Activated CD4-positive, alpha-beta T cell treated with anti-CD3 and anti-CD28 coated beads for 48 hours (primary cell): Measurements from ENCODE around the gene VPS35L.
"Not testable (repeated sequence)": the region's sequence is repeated elsewhere in the genome, so short reads cannot be mapped to it uniquely, and the experiment has no call there.

Experiments used
- DNase-seq: peaks from one replicate; pipeline ENCODE4 v3.0.0-alpha.2; 2020

The VPS35L gene

DNA sequence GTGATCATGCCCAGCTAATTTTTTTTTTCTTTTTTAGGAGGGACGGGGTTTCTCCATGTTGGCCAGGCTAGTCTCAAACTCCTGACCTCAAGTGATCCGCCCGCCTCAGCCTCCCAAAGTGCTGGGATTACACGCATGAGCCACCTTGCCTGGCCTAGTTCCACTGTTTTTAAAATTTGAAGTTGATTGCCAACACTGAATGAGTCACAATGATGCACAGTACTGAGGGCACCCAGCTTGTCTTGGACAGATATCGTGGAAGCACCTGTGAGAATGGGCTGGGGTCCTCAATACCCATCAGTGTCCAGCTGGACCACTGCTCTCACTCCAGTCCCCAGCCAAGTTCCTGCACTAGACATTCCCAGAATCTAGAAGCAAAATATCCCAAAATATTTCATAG, 160.1 kb downstream of the VPS35L start:
- no peak for DNase-seq

DNA sequence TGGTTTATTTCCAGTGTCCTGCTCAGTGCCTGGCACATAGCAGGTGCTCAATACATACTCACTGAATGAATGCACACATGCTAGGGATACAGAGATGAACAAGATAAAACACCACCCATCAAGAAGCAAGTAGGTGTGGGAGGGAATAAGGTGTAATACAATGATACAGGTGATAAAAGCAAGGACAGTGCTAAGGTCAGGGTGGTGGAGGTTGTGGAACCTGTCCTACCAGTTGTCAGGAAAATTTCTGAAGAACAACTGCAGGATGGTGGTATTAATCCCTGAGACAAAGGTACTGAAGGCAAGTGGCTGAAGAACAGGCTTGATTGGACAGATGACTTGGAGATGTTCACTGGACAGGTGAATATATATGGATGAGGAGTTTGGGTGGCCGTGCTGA, 160.7 kb downstream of the VPS35L start:
- no peak for DNase-seq

DNA sequence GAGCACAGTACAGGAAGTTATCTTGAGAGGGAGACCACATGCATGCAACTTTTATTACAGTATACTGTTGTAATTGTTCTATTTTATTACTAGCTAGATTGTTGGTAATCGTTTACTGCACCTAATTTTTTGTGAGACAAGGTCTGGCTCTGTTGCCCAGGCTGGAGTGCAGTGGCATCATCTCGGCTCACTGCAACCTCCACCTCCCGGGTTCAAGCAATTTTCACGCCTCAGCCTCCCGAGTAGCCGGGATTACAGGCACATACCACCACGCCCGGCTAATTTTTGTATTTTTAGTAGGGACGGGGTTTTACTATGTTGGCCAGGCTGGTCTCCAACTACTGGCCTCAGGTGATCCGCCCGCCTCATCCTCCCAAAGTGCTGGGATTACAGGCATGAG, 161.2 kb downstream of the VPS35L start:
- DNase-seq = not testable (repeated sequence)

DNA sequence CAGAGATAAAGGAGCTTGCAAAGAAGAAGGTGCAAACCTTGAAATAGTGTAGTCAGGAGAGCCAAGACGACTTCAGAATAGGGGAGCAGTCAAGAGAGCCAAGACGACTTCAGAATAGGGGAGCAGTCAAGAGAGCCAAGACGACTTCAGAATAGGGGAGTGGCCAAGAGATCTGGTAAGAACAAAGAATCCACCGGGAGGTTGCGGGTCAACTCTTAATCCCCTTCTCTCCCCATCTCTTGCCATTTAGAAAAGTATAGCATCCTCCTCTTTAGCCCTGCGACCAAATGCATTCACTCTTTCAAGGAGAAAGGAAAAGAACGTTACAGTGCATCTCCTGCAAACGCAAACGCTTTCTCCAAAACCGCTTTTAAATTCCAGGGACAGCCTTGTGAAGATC, 161.8 kb downstream of the VPS35L start:
- DNase-seq = no peak

DNA sequence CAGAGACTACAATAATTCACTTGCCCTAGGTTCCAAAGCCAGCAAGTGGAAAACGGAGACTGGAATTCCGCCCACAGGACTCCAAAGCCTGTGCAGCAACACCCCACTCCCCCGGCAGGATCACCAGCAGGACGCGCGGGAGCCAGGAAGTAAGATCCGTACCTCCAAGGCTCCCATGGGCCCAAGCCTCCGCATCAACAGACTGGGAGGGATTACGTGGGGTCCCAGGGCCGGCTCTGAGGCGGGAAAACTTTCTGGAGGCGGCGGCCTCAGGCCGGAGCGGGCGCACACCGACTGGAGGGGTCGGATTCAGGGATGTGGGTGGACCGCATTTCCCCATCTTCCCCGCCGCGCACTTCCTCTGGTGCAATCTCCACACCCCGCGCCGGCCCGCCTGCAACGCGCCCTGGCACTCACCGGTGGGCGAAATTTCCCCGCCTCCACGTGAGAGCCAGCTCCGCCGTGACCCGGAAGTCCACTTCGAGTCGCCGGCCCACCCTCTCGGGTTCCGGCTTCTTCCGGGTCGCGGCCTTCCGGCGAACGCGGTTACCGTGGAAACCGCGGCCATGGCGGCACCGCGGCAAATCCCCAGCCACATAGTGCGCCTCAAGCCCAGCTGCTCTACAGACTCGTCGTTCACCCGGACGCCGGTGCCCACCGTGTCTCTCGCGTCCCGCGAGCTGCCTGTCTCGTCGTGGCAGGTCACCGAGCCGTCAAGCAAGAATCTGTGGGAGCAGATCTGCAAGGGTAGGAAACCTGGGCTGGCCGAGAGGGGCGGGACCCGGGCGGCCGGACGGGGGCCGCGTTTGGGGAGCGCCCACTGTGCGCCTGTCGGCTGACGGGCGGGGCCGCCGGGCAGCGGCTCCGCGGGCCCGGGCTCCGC, 162.5 kb downstream of the VPS35L start, which contains the start of the genes IQCK and KNOP1:
TSS of gene IQCK (plus strand) at position 531 of the 883 bp plus-strand sequence. CDS start at position 567, 36 bp downstream.
TSS of gene KNOP1 (minus strand) at position 487 of the 883 bp plus-strand sequence. CDS start 3,192 bp downstream, outside the sequence.
- peak; percentile 92 for DNase-seq

DNA sequence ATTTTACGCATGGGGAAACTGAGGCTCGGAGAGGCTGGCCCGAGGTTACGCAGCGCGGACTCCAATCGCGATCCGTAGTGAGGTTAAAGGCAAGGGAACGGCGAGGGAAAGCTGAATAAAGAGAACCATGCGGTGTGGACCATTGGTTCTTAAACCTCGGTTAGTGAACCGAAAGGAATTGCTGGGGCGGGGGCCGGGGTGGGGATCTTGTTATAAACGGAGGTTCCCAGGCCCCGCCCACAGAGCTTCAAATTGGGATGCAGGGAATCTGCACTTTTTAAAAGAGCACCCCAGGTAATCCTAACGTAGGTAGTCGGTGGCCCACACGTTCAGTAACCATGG, 163.1 kb downstream of the VPS35L start:
- no peak for DNase-seq

DNA sequence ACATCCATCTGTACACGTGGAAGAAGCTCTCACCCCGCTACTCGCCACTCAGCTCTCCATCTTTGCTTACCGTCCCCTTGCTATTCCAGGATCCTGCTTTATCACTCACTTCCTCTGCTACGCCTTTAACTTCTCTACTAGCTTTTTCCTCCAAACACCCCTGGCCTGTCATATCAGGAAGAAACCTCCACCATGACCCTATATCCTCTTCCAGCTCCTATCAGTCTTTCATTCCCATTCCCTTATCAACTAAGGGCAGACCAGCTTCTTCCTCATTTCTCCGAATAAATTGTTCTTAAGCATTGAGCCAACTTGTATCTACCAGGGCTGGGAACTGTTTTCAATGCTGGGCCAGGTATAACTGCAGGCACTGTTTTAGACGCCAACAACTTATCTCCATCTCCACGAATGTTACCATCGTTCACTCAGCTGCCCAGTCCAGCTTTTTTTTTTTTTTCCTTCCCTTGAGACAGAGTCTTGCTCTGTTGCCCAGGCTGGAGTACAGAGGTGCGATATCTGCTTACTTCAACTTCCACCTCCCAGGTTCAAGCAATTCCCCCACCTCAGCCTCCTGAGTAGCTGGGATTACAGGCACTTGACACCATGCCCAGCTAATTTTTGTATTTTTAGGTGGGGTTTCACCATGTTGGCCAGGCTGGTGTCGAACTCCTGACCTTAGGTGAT, 166.9 kb downstream of the VPS35L start:
- no peak for DNase-seq

DNA sequence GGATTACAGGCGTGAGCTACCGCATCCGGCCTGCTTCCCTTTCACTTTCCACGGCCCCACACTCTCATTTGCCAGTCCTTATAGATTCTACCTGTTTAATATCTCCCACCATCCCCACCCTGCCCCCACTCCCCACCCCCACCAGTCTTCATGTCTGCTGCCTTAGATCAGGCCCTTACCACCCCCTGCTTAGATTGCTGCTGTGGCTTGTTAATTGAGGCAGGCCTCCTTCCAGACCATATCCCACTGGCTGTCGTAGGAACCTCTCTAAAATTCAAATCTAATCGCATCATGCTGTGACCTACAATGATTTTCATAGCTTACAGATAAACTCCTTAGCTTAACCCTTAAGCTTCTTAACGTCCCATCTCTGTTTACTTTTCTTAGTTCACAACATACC, 167.5 kb downstream of the VPS35L start:
- DNase-seq = no peak

DNA sequence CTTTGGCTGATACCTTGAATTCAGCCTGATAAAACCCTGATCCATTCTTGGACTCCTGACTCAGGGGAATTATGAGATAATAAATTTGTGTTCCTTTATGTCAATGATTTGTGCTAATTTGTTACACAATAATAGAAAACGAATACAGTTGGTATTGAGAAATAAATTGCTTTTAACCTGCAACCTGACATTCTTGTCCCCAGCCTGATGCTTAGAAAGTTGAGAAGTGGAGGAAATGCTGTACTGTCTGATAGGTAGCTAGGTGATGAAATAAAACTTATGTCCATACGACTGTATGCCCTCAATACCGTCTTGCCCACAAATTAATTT, 173.1 kb downstream of the VPS35L start:
- DNase-seq = no peak

DNA sequence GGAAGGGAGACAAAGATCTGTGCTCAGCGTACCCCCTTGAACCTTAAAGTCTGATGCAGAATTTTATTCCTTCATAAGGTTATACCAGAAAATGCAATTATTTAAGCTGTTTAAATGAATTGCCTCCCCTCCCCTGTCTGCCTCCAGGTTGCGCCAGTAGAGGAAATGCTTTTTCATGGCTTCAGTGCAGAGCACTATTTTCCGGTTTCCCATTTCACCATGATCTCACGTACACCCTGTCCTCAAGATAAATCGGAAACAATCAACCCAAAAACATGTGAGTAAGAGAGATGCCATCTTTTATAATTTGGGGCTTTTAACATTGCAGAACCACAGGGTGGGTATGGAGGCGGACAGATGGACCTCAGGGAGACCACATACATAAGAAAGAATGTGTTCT, 178.0 kb downstream of the VPS35L start:
- no peak for DNase-seq

DNA sequence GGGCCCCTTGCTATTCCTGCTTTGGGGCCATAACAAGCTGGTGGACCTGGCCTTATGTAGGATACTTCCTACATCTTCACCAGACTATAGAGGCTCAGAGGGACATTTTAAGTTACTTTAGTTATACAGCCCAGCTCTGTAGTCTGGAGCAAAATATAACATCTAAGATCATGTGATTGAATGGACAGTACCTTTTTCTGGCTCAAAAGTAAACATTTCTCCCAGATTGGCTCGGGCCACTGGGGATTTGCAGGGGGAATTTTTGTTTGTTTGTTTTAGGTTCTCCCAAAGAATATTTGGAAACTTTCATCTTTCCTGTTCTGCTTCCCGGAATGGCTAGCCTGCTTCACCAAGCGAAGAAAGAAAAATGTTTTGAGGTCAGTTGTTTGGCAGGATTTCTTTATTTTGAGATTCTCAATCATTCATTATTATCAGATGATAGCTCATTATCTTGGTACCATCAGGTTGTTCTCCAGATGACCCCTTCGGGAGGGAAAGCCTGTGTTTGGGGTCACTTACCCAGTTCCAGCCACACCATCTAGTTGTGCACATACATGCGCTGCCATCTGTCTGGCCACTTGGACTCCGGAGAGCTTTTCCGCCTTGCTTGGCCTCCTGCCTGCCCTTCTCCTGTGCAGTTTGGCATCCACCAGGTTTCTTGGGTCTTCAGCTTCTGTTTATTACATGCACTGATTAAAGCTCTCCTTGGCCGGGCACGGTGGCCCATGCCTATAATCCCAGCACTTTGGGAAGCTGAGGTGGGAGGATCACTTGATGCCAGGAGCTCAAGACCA, 179.8 kb downstream of the VPS35L start:
- no peak for DNase-seq

DNA sequence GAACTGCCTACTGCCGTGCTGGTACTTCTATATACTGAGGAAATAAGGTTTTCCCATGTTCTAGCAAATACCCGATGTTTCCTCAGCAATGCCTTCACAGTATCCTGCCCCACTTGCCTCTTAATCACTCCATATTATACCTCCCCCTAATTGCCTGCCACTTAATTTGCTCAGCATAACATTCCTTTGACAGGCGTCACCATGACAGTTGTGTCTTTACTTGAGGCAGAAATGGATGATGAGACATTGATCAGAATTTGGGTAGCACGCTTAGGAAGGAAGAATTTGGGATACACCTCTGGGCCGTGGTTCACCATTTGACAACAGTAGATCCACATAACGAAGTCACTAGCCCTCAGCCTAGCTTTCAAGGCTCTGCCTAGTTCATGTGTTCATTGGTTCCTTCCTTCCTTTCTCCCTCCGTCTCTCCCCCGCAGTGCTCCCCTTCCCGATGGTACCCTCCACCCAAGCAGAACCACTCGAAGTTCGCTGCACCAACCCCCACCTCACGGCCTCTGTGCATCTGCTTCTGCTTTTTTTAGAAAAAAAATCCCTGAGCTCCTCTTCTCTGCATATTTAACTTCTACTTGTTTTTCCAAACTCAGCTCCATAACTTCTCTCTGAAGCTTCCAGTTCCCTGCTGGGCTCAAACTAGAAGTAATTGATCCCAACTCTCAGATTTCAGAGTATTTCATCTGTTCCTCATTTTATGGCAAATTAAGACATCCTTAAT, 182.0 kb downstream of the VPS35L start:
- DNase-seq = no peak

DNA sequence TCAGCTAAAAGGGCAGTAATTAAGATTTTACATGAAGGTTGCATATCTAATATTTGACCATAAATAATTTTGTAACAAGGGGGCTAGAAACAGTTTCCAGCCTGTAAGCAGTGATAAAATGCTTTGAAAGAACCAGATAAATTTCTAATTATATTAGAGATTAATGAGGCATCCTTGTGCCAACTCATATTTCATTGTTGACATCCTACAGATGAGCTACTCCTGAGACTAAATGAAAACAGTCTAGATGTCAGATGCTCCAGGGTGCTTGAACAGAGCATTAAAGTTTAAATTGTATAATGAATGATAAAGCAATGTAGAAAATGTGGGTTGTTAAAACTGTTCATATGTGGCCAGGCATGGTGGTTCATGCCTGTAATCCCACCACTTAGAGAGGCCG, 185.9 kb downstream of the VPS35L start:
- DNase-seq = no peak

DNA sequence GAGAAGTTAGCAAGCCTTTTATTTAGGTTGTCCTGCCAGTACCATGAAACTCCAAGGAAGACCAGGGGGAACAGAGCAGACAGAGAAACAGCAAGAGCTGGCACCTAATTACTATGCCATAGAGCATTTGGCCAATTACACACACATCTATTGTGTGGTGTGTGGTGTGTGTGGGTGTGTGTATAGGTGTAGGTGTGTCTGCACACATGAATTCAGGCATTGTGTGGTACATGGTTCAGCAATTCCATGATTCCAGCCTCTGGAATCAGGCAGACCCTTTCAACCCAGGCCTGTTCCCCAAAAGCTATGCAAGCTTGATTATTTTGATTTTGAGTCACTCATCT, 188.3 kb downstream of the VPS35L start:
- DNase-seq = no peak

DNA sequence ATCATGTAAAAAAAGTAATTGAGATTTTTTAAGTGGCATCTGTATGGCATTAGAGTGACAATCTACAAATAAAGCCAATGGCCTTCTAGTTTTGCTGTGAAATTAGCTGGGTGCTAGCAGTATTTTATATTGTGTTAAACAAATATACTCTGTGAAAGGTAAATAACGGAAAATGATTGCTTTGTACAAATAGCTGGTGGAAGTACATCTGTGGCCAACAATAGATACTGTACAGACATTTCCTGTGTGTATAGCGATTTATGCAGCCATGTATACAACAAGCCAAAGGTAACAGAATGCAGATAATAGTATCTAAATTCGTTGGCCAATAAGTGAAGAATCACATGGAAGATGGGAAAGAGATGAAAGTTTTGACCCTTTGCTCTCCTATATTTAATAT, 189.2 kb downstream of the VPS35L start:
- no peak for DNase-seq

DNA sequence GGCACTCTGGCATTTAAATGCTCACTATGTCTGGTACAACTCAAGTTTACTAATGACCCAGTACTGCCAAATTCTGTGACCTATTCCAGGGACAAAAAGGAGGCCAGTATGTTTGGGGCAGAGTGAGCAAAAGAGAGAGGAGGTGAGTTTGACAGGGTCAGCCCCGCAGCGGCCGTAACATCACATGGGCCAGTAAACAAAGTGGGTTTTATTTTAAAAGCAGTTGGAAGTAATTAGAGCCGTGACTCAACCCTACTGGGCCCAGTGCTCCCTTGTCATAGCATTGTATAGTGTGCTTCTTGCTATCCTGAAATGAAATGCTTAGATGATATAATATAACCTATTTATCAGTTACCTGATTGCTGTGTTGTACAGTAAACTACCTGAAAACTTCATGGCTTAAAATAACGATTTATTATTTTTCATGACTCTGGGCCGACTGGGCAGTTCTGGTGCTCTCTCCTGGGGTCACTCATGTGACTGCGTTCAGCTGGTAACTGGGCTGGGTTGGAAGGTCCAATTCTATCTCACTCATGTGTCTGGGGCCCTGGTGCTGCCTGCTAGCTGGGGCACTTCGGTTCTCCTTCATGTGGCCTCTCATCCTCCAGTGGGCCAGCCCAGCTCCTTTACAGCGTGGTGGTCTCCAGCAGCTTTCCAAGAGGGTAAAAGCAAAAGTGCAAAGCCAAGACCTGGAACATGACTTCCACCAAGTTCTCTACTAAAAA, 189.9 kb downstream of the VPS35L start:
- DNase-seq = no peak

DNA sequence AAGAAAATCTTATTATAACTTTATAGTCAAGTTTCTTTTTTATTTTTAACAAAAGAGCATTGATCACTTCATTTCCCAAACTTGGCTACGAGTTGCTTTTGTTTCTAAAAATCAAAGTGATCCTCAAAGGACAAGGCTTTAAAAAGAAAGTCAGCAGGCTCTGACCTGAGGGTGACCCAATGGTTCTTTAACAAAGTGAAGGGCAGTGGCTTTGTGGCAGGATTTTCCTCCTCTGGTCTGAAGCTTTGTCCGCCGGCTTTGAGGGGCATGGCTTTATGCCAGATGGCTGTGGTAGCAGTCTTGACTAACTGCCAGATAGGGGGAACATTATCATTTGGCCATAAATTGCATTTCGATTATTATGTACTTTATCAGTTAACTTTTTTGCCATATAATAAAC, 191.1 kb downstream of the VPS35L start:
- DNase-seq = no peak

DNA sequence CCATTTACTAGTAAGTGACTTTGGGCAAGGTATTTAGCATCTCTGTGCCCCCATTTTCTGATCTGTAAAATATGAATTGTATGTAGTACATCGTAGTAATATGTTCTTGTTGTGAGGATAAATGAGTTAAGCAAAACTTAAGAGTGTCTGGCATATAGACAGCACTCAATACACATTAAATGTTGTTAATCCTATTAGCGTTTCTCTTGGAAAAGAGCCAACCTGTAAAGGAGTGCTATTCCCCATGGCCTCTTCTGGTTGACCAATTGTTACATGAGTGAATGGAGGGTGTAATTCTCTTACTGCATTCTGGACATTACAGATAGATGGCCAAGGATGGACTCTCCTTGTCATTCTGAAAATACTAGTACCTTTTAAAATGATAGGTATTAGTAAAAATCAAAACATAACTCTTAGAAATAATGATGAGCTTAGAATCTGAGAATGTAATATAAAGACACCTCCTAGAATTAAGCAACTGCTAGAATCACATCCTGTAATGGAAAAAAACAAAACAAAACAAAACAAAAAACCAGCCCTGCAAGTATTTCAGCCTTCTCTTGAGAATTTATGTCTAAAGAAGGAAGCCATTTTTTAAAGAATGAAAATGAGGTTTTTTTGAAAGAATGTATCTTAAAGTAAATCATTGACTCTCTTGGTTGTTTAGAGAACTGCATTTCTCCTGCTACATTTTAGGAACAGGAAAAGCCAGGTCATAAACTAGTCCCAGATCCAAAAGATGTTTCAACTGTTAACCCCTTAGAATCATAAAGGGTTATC, 193.1 kb downstream of the VPS35L start:
- no peak for DNase-seq

DNA sequence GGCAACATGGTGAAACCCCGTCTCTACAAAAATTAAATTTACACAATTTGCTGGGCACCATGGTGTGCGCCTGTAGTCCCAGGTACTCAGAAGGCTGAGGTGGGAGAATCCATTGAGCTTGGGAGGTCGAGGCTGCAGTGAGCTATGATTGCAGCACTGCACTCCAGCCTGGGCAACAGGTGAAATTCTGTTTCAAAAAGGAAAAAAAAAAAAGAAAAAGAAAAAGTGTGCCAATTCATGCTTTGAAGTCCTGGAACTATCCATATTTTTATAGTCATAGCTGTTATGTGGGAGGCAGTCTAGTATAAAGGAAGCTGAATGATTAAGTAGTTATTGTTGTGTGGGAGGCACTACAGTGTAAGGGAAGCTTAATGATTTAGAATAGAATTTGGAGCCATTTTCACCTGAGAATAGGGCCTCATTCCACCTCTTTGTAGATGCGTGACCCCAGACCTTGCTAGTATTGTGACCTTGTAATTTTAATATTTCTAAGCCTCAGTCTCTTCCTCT, 194.1 kb downstream of the VPS35L start:
- DNase-seq = no peak
